Activated CD4-positive, alpha-beta T cell treated with anti-CD3 and anti-CD28 coated beads, Interleukin-2, Interleukin-6, amounts not matched to agents 100 ng/mL and 50 ng/mL, durations not matched to agents 16 hours and 8 hours (primary cell): ENCODE results near the gene HES6.

Experiments used
- DNase-seq: peaks from one replicate; pipeline ENCODE4 v3.0.0-alpha.2; 2020

HES6 gene

GRCh38 chr2:238231251-238231793, 8.5 kb downstream of the HES6 start:
- peak; percentile 75 for DNase-seq

- DNase-seq: no peak
These were observed 9.1 kb downstream of the HES6 start for GRCh38 chr2:238230699-238231098.

GRCh38 chr2:238228700-238229099, 11.1 kb downstream of the HES6 start:
- no peak for DNase-seq

- DNase-seq: no peak
These were observed 12.2 kb downstream of the HES6 start for GRCh38 chr2:238227587-238228032.

GRCh38 chr2:238226698-238227586, 12.9 kb downstream of the HES6 start:
- DNase-seq: no peak

- no peak for DNase-seq
These were observed 13.7 kb downstream of the HES6 start for GRCh38 chr2:238225911-238226697.

GRCh38 chr2:238225121-238225520, 14.7 kb downstream of the HES6 start:
- no peak for DNase-seq

- DNase-seq: no peak
These were observed 15.3 kb downstream of the HES6 start for GRCh38 chr2:238224356-238225035.

GRCh38 chr2:238220892-238221521, 18.8 kb downstream of the HES6 start:
- DNase-seq: peak; percentile 36

GRCh38 chr2:238220274-238220891, 19.5 kb downstream of the HES6 start:
- no peak for DNase-seq

GRCh38 chr2:238216651-238217184, 23.1 kb downstream of the HES6 start:
- DNase-seq: no peak

- DNase-seq: no peak
These were observed 32.8 kb downstream of the HES6 start for GRCh38 chr2:238207006-238207405.

GRCh38 chr2:238203973-238204683, 35.7 kb downstream of the HES6 start:
- no peak for DNase-seq

- DNase-seq: peak; percentile 93
These were observed 36.5 kb downstream of the HES6 start, which contains the start of gene ILKAP for GRCh38 chr2:238203094-238203972. Gene ILKAP, minus strand, starts transcription at chr2:238203695. Its CDS starts 142 bp downstream, at chr2:238203553.

- DNase-seq: peak; percentile 22
These were observed 37.3 kb downstream of the HES6 start for GRCh38 chr2:238202326-238203093.

- no peak for DNase-seq
These were observed 49.4 kb downstream of the HES6 start for GRCh38 chr2:238190445-238190844.
